Activated T-cell treated with anti-CD3 and anti-CD28 coated beads for 24 hours (primary cell): ENCODE measurements around the gene NOL9.

Experiments
- DNase-seq: peaks from one replicate; pipeline ENCODE4 v3.0.0-alpha.2; 2020; ENCODE audit warnings: low read depth

NOL9 gene

GRCh38 chr1:6489383-6489765, 64.9 kb downstream of the NOL9 start:
- DNase-seq, result no peak

GRCh38 chr1:6488602-6489382, 65.5 kb downstream of the NOL9 start:
- no peak for DNase-seq

- DNase-seq, result no peak
Observed at GRCh38 chr1:6487804-6488484, 66.4 kb downstream of the NOL9 start.

- DNase-seq, result peak; percentile 82
Observed at GRCh38 chr1:6486433-6487011, 67.8 kb downstream of the NOL9 start.

GRCh38 chr1:6485168-6486101, 68.9 kb downstream of the NOL9 start:
- no peak for DNase-seq

GRCh38 chr1:6484826-6485167, 69.5 kb downstream of the NOL9 start:
- no peak for DNase-seq

GRCh38 chr1:6483761-6484117, 70.6 kb downstream of the NOL9 start:
- DNase-seq, result no peak

GRCh38 chr1:6483017-6483760, 71.1 kb downstream of the NOL9 start:
- DNase-seq, result no peak

- DNase-seq, result no peak
Observed at GRCh38 chr1:6481820-6482219, 72.5 kb downstream of the NOL9 start.

GRCh38 chr1:6477039-6477820, 77.1 kb downstream of the NOL9 start:
- DNase-seq, result no peak

GRCh38 chr1:6476483-6476882, 77.8 kb downstream of the NOL9 start:
- no peak for DNase-seq

- peak; percentile 58 for DNase-seq
Observed at GRCh38 chr1:6475381-6476133, 78.8 kb downstream of the NOL9 start.

GRCh38 chr1:6474815-6475282, 79.5 kb downstream of the NOL9 start:
- DNase-seq, result no peak

- no peak for DNase-seq
Observed at GRCh38 chr1:6473974-6474814, 80.1 kb downstream of the NOL9 start.

GRCh38 chr1:6473156-6473555, 81.2 kb downstream of the NOL9 start:
- DNase-seq, result no peak

- DNase-seq, result no peak
Observed at GRCh38 chr1:6472391-6472790, 81.9 kb downstream of the NOL9 start.

GRCh38 chr1:6471970-6472368, 82.3 kb downstream of the NOL9 start:
- no peak for DNase-seq
